ENCODE measurements around the gene TIMM13.
"Not testable (repeated sequence)": the region's sequence is repeated elsewhere in the genome, so short reads cannot be mapped to it uniquely, and the experiment has no call there.

The TIMM13 gene

DNA sequence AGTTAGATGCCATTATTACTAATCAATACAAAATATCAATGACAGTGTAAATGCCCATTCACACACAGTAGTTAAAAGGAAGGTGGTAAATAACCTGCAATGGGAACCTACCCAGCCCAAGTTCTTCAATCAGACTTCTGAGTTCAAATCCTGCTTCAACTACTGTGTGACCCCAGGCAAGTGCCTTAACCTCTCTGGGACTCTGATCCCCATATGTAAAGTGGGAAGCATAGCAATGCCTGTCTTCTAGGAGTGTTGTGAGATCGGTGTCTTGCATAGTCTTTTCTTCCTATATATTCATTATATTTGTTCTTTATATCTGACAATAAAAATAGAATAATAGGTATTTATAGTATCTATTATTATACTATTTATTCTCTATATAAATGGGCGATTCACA lies 6.9 kb downstream of the TIMM13 start:
- TF ChIP-seq, protein P1, sequence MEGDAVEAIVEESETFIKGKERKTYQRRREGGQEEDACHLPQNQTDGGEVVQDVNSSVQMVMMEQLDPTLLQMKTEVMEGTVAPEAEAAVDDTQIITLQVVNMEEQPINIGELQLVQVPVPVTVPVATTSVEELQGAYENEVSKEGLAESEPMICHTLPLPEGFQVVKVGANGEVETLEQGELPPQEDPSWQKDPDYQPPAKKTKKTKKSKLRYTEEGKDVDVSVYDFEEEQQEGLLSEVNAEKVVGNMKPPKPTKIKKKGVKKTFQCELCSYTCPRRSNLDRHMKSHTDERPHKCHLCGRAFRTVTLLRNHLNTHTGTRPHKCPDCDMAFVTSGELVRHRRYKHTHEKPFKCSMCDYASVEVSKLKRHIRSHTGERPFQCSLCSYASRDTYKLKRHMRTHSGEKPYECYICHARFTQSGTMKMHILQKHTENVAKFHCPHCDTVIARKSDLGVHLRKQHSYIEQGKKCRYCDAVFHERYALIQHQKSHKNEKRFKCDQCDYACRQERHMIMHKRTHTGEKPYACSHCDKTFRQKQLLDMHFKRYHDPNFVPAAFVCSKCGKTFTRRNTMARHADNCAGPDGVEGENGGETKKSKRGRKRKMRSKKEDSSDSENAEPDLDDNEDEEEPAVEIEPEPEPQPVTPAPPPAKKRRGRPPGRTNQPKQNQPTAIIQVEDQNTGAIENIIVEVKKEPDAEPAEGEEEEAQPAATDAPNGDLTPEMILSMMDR (IDR thresholded peaks at IDR 0.05; ENCODE audit: low read depth, low read length, missing control alignments), result no peak
- no peak for DNase-seq (ENCODE audit: low read depth)
- H3K4me3 ChIP-seq (ENCODE audit: low read depth, low read length), result no peak overlapping the region

DNA sequence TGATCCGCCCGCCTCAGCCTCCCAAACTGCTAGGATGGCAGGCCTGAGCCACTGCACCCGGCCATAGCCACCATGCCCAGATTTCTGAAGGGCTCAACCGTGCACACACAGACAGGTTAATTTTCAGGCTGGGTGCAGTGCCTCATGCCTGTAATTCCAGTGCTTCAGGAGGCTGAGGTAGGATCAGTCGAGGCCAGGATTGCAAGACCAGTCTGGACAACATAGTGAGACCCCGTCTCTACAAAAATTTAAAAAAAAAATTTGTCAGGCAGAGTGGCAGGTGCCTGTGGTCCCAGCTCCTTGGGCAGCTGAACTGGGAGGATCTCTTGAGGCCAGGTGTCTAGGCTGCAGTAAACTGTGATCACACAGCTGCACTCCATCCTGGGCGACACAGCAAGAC lies 7.6 kb downstream of the TIMM13 start:
- DNase-seq (ENCODE audit: low read depth), result no peak
- TF ChIP-seq, protein P1 (IDR thresholded peaks at IDR 0.05; ENCODE audit: low read depth, low read length, missing control alignments), result no peak
- H3K4me3 ChIP-seq (ENCODE audit: low read depth, low read length), result no peak overlapping the region

DNA sequence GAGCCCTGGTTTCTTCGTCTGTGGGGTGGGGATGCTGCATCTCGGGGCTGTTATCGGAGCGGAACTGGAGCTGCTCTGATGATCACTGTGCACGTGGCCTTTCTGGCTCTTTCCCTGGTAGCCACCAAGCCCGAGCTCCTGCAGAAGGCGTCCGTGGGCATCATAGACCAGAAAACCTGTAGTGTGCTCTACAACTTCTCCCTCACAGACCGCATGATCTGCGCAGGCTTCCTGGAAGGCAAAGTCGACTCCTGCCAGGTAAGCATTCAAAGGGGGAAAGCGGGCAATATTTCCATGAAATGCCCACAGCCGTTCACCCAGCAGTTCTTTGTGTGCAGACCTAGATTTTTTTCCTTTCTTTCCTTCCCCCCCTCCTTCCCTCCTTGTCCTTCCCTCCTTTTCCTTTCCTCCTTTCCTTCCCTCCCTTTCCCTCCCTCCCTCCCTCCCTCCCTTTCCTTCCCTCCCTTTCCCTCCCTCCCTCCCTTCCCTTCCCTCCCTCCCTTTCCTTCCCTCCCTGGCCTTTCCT lies 9.4 kb downstream of the TIMM13 start:
- DNase-seq (ENCODE audit: low read depth), result no peak
- TF ChIP-seq, protein P1 (IDR thresholded peaks at IDR 0.05; ENCODE audit: low read depth, low read length, missing control alignments), result no peak
- H3K4me3 ChIP-seq (ENCODE audit: low read depth, low read length), result no peak overlapping the region

DNA sequence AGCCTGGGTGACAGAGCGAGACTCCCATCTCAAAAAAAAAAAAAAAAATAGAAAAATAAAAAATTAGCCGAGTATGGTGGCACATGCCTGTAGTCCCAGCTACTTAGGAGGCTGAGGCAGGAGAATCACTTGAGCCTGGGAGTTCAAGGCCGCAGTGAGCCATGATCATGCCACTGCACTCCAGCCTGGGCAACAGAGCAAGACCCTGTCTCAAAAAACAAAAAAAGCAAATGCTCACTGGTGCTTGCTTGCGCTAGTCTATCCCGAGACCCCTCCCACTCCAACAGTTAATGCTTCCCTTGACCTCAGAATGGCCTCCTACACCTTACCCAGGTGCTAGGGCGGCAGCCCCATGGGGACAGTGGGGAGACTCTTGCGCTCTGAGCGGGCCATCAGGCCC lies 9.9 kb downstream of the TIMM13 start:
- not testable (repeated sequence) for DNase-seq (ENCODE audit: low read depth); H3K4me3 ChIP-seq (ENCODE audit: low read depth, low read length)

DNA sequence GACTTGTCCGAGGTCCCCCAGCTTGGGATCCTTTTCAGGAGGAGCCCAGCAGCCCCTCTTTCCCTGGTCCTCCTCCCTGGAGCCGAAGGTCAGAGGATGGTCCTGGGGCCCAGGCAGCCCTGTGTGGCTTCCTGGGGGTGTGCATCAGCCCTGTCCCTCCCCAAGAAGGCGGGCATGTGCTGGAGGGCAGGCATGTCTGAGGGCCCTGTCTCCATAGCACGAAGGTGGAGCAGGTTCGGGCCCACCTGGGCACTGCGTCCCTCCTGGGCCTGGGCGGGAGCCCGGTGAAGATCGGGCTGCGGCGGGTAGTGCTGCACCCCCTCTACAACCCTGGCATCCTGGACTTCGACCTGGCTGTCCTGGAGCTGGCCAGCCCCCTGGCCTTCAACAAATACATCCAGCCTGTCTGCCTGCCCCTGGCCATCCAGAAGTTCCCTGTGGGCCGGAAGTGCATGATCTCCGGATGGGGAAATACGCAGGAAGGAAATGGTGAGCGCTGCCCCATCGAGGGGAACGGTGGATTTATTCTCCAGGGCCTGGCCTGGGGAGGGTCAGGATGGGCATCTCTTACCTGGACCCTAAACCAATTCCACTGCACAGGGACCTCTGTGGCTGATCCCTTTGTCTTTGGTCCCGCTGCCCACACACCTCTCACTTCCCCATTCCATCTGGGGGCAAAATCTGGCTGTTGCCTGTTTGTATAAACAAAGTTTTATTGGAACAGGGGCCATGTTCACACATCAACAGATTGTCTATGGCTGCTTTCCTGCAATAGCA lies 10.9 kb downstream of the TIMM13 start:
- DNase-seq (ENCODE audit: low read depth), result no peak
- H3K4me3 ChIP-seq (ENCODE audit: low read depth, low read length), result no peak overlapping the region
- TF ChIP-seq, protein P1 (IDR thresholded peaks at IDR 0.05; ENCODE audit: low read depth, low read length, missing control alignments), result no peak

DNA sequence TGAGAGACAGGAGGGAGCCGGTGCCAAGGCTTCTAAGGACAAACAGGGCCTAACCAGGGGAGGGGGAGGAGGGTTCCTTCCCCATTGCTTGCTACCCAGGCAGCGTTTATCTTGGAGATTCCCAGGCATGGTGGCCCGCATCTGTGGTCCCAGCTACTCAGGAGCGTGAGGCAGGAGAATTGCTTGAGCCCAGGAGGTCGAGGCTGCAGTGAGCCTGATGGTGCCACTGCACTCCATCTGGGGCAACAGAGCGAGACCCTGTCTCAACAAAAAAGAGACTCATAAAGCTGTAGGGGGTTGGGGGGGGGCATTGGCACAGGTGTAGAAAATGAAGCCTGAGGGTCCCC lies 11.4 kb downstream of the TIMM13 start:
- H3K4me3 ChIP-seq (ENCODE audit: low read depth, low read length), result no peak overlapping the region
- TF ChIP-seq, protein P1 (IDR thresholded peaks at IDR 0.05; ENCODE audit: low read depth, low read length, missing control alignments), result no peak
- no peak for DNase-seq (ENCODE audit: low read depth)

DNA sequence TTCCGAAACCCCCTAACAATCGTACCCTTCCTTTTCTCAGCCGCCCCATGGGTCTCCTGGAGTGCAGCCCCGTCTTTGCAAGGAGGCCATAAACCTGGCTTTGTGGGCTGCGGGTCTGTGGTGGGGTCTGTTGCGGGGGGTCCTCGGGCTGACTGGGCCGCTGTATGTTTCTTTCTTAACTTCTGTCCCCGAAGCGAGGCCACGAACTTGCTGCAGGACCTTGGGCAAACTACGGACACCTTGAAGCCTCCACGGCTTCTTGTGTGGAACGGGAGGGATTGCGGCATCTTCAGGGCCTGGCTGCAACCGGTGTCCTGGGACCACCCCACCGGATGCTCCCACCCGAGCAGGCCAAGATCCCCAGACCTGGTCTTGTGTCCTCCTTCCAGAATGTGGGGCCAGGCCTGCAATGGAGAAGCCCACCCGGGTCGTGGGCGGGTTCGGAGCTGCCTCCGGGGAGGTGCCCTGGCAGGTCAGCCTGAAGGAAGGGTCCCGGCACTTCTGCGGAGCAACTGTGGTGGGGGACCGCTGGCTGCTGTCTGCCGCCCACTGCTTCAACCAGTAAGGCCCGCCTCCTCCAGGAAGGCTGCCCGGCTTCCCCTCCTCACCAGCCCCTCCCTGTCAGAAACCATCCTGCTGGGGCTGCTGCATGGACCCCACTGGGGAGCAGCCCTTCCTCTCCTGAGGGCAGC lies 12.0 kb downstream of the TIMM13 start:
- TF ChIP-seq, protein P1 (IDR thresholded peaks at IDR 0.05; ENCODE audit: low read depth, low read length, missing control alignments), result no peak
- H3K4me3 ChIP-seq (ENCODE audit: low read depth, low read length), result no peak overlapping the region
- DNase-seq (ENCODE audit: low read depth), result no peak

Measured in GM12864 (cell line).